HG02885 (cell line): Measurements from ENCODE around the gene SSBP4.

Experiments
- ATAC-seq: cut with Tn5 transposase; IDR thresholded peaks from one replicate; pipeline ENCODE4 v1.9.1; 2021; ENCODE audit warnings: mild to moderate bottlenecking; ENCODE audit not compliant: unreplicated experiment, poor library complexity

SSBP4 gene

GRCh38 chr19:18461471-18461870, 42.3 kb downstream of the SSBP4 start:
- ATAC-seq = no peak

- no peak for ATAC-seq
Observed at GRCh38 chr19:18464646-18465045, 45.4 kb downstream of the SSBP4 start.

- no peak for ATAC-seq
Observed at GRCh38 chr19:18465214-18465963, 46.2 kb downstream of the SSBP4 start.

- no peak for ATAC-seq
Observed at GRCh38 chr19:18465964-18466339, 46.8 kb downstream of the SSBP4 start.

GRCh38 chr19:18466354-18466753, 47.2 kb downstream of the SSBP4 start:
- no peak for ATAC-seq

GRCh38 chr19:18467978-18468377, 48.8 kb downstream of the SSBP4 start:
- no peak for ATAC-seq

GRCh38 chr19:18468517-18468916, 49.3 kb downstream of the SSBP4 start:
- no peak for ATAC-seq

GRCh38 chr19:18469069-18469846, 50.1 kb downstream of the SSBP4 start:
- no peak for ATAC-seq

- ATAC-seq = no peak
Observed at GRCh38 chr19:18470787-18471186, 51.6 kb downstream of the SSBP4 start.

- no peak for ATAC-seq
Observed at GRCh38 chr19:18473003-18473705, 54.0 kb downstream of the SSBP4 start.

- no peak for ATAC-seq
Observed at GRCh38 chr19:18473706-18474087, 54.5 kb downstream of the SSBP4 start.

- no peak for ATAC-seq
Observed at GRCh38 chr19:18474366-18474887, 55.2 kb downstream of the SSBP4 start.

- ATAC-seq = no peak
Observed at GRCh38 chr19:18475004-18475453, 55.8 kb downstream of the SSBP4 start.

- no peak for ATAC-seq
Observed at GRCh38 chr19:18475762-18476331, 56.6 kb downstream of the SSBP4 start.

GRCh38 chr19:18476507-18477041, 57.4 kb downstream of the SSBP4 start:
- no peak for ATAC-seq

- no peak for ATAC-seq
Observed at GRCh38 chr19:18477042-18477779, 58.0 kb downstream of the SSBP4 start.

- no peak for ATAC-seq
Observed at GRCh38 chr19:18477974-18478373, 58.8 kb downstream of the SSBP4 start.

GRCh38 chr19:18478545-18479311, 59.5 kb downstream of the SSBP4 start:
- ATAC-seq = peak; percentile 73
